GM23338 (cell line): ENCODE measurements around the gene SCTR. TPM values are rescaled to one million over a fixed set of nuclear protein-coding genes. Genes with fewer than 3 reads are reported as not detected.

Experiments used
- polyA plus RNA-seq: library from polyadenylated mRNA; unstranded; fragments of >200 nt; fragmentation: Nextera tagmentation; extraction: Ambion mirVana; gene quantifications from 2 replicates; pipeline ENCODE4 v1.2.1, GENCODE V29; 2016
- total RNA-seq: library from RNA; depleted of rRNA; stranded (reverse); fragments of >200 nt; shearing (Covaris generic); gene quantifications from 2 replicates; pipeline ENCODE4 v1.2.3, GENCODE V29; 2014; rRNA removed

SCTR gene
- total and polyA plus RNA-seq, 2 experiments from 2014 or later: not detected

Other genes with a start within 250 kb of the SCTR start
- gene C2orf76, start 157.6 kb downstream of the SCTR start, total RNA-seq: 5.8 and 9.6 TPM in 2 replicates
- 21.6 and 25.3 TPM in 2 replicates for gene C2orf76, start 157.6 kb downstream of the SCTR start, polyA plus RNA-seq
- 171 and 266 TPM in 2 replicates for gene DBI, start 157.5 kb downstream of the SCTR start, total RNA-seq
- 873 and 893 TPM in 2 replicates for gene DBI, start 157.5 kb downstream of the SCTR start, polyA plus RNA-seq
- 7.2 and 8.8 TPM in 2 replicates for gene TMEM37, start 92.6 kb downstream of the SCTR start, total RNA-seq
- 8.3 and 8.6 TPM in 2 replicates for gene TMEM37, start 92.6 kb downstream of the SCTR start, polyA plus RNA-seq
- 0.23 and 0.42 TPM in 2 replicates for gene CFAP221, start 20.0 kb upstream of the SCTR start, total RNA-seq
- gene CFAP221, start 20.0 kb upstream of the SCTR start, polyA plus RNA-seq: 0.65 and 0.96 TPM in 2 replicates
- 52.0 and 58.7 TPM in 2 replicates for gene TMEM177, start 154.7 kb upstream of the SCTR start, total RNA-seq
- gene TMEM177, start 154.7 kb upstream of the SCTR start, polyA plus RNA-seq: 45.1 and 50.5 TPM in 2 replicates
- 89.4 and 90.4 TPM in 2 replicates for gene PTPN4, start 235.4 kb upstream of the SCTR start, total RNA-seq
- 25.1 and 41.6 TPM in 2 replicates for gene PTPN4, start 235.4 kb upstream of the SCTR start, polyA plus RNA-seq